PC-9 (cell line): ENCODE results near the gene SREBF2. TPM values are rescaled to one million over a fixed set of nuclear protein-coding genes. Genes with fewer than 3 reads are reported as not detected.

ENCODE experiments used
- BruUV-seq: library from RNA; stranded (reverse); fragments of 400-500 nt; replicated peaks from 2 replicates; lab custom pipeline; 2021; lab: Mats Ljungman, UMichigan
- CTCF ChIA-PET: fragments of 300-600 bp; sonication (Branson Sonifier 250); formaldehyde crosslinking; loops from one replicate; lab custom pipeline; 2022; ENCODE audit warnings: antibody characterized with exemption; lab: Charles Lee
- POLR2A ChIA-PET: fragments of 300-600 bp; sonication (Branson Sonifier 250); formaldehyde crosslinking; loops from one replicate; lab custom pipeline; 2022; ENCODE audit warnings: antibody characterized with exemption; ENCODE audit not compliant: unreplicated experiment; lab: Charles Lee
- DNase-seq, 2 experiments: peaks; one replicate each; pipeline versions ENCODE4 v3.0.0 to v3.0.0-alpha.2; 2015 to 2022; ENCODE audit warnings: mixed read lengths in 1 of 2
- H2AFZ ChIP-seq: fragments of 200-600 bp; sonication (generic); 2 replicates; pipeline ENCODE4 v1.8.1; 2017; ENCODE audit warnings: antibody characterized with exemption
- H3F3A ChIP-seq: fragments of 200-600 bp; sonication (generic); 2 replicates; pipeline ENCODE4 v1.8.1; 2017; ENCODE audit warnings: antibody characterized with exemption, mild to moderate bottlenecking, low read depth; ENCODE audit not compliant: insufficient read depth
- H3K27ac ChIP-seq: fragments of 200-600 bp; sonication (generic); 2 replicates; pipeline ENCODE4 v1.6.1; 2016; ENCODE audit warnings: mixed run types
- H3K27me3 ChIP-seq: fragments of 200-600 bp; sonication (generic); 2 replicates; pipeline ENCODE4 v1.6.1; 2016; ENCODE audit warnings: low read depth, mixed run types; ENCODE audit not compliant: insufficient read depth
- H3K36me3 ChIP-seq: fragments of 200-600 bp; sonication (generic); 2 replicates; pipeline ENCODE4 v1.6.1; 2016; ENCODE audit warnings: low read depth, mixed run types
- H3K4me1 ChIP-seq: fragments of 200-600 bp; sonication (generic); replicated peaks from 2 replicates; pipeline ENCODE4 v1.6.1; 2016; ENCODE audit warnings: mixed run types; ENCODE audit not compliant: insufficient read depth
- H3K4me2 ChIP-seq: fragments of 200-600 bp; sonication (generic); 2 replicates; pipeline ENCODE4 v1.6.1; 2017; ENCODE audit warnings: mixed run types
- H3K4me3 ChIP-seq: fragments of 200-600 bp; sonication (generic); 2 replicates; pipeline ENCODE4 v1.6.1; 2016; ENCODE audit warnings: mixed run types
- H3K79me2 ChIP-seq: fragments of 200-600 bp; sonication (generic); 2 replicates; pipeline ENCODE4 v1.6.1; 2017; ENCODE audit warnings: low read depth, mixed run types
- H3K9me2 ChIP-seq: fragments of 200-600 bp; sonication (generic); 2 replicates; pipeline ENCODE4 v1.8.1; 2017; ENCODE audit warnings: mild to moderate bottlenecking; ENCODE audit not compliant: insufficient read depth
- H3K9me3 ChIP-seq: fragments of 200-600 bp; sonication (generic); 2 replicates; pipeline ENCODE4 v1.8.1; 2016; ENCODE audit warnings: low read depth; ENCODE audit not compliant: insufficient read depth
- H4K20me1 ChIP-seq: fragments of 200-600 bp; sonication (generic); 2 replicates; pipeline ENCODE4 v1.8.1; 2017; ENCODE audit not compliant: insufficient read depth
- CTCF ChIP-seq: fragments of 200-600 bp; sonication (generic); conservative IDR thresholded peaks from 2 replicates; pipeline ENCODE4 v1.6.1; 2017; ENCODE audit warnings: mixed run types, antibody characterized with exemption, mild to moderate bottlenecking, moderate library complexity
- EZH2 ChIP-seq: fragments of 200-600 bp; sonication (generic); IDR thresholded peaks from 2 replicates; pipeline ENCODE4 v1.8.0; 2017; ENCODE audit warnings: antibody characterized with exemption, low read depth
- intact Hi-C: fragments of 100-400 bp; cut with micrococcal nuclease; formaldehyde crosslinking; loops from one replicate; pipeline ENCODE4 v1.10.0; 2022; ENCODE audit not compliant: unreplicated experiment
- total RNA-seq: library from RNA; stranded (reverse); gene quantifications from 2 replicates; pipeline ENCODE4 v1.2.3, GENCODE V29; 2021

The SREBF2 gene
- total RNA-seq, 1 experiment from 2014 or later, result 196 TPM

- no peaks in the 10 kb centered on the region for H3K27me3 ChIP-seq
- no peak overlapping the region for H3K4me3 ChIP-seq
- no TSS peak for BruUV-seq
- peaks cover 18% of the 10 kb centered on the region for H3K4me1 ChIP-seq
- H4K20me1 ChIP-seq, result 0 out of 2 replicates have a peak, but pooled peaks cover 9% of the 10 kb centered on the region
- intact Hi-C loops, result loop anchor here (10.0 kb wide), 1 partner anchor 131 kb away; the partner anchor contains the start of genes NAGA, PHETA2 and SMDT1
- no peak overlapping the region for H3K4me2 ChIP-seq
- no peak overlapping the region for H3K27ac ChIP-seq
- no peak for TF ChIP-seq EZH2
- TF ChIP-seq CTCF, result no peak
- H3K9me2 ChIP-seq, result no peaks in the 10 kb centered on the region
- CTCF ChIA-PET, result interaction anchor here (0.9 kb wide), 1 partner anchor 18 kb away, joined by 3 read pairs; no protein-coding TSS in a partner anchor
- no peak overlapping the region for H2AFZ ChIP-seq
- H3F3A ChIP-seq, result peaks cover 34% of the 10 kb centered on the region
- no peaks in the 10 kb centered on the region for H3K9me3 ChIP-seq
- no peak for DNase-seq
- H3K79me2 ChIP-seq, result peaks cover 23% of the 10 kb centered on the region
- H3K36me3 ChIP-seq, result 0 out of 2 replicates have a peak, but pooled peaks cover 2% of the 10 kb centered on the region
- POLR2A ChIA-PET, result interaction anchor here (0.6 kb wide), 1 partner anchor 475 kb away, joined by 4 read pairs; the partner anchor contains the start of gene PHF5A
Measured at GRCh38 chr22:41943661-41944209, 110.8 kb downstream of the SREBF2 start.

DNA sequence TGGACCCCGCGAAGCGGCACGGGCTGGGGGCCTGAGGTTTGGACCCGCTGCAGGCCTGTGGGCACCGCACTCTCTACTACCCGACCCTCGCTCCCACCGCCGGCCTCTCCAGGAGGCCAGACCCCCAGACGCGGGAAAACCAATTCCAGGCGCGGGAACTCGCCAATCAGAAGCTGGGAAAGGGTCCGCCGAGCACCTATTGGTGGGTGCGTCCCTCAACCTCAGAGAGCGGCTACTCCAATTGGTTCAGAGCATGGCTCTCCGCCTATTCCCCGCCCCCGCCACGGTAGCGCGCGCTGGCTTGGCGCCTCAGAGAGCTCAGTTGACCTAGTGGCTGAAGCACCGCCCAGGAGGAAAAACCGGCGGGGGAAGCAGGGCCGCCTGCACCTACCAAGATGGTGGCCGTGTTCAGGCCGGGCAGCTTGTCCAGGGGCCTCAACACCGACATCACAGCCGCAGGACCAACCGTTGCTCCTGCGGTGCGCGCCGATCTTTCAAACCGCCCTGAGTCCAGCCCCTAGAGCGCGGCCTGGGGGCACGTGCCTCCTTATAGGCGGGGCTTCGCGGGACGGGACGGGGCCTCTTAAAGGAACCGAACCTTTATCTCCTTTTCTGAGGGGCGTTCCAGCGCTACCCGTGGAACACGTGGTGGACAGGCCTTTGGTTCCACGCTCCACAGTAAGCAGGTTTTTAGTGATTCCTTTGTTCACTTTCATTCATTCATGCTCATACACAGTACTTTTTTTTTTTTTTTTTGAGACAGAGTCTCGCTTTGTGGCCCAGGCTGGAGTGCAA lies 113.9 kb downstream of the SREBF2 start, which contains the start of gene CENPM:
CENPM (minus strand) TSS at position 524 of the 795 bp plus-strand sequence; CDS start at position 448, 76 bp downstream.
- H3K9me3 ChIP-seq, result no peaks in the 10 kb centered on the region
- intact Hi-C loops, result loop anchor here (5.0 to 10.0 kb wide), 2 partner anchors 128 to 405 kb away; partner anchors contain the start of genes NAGA, PHETA2, POLR3H and SMDT1
- ChIA-PET POLR2A (interaction anchor here (0.5 to 0.7 kb wide), 11 partner anchors 114 to 1095 kb away, joined by 3 to 22 read pairs (median 4); partner anchors contain the start of gene SREBF2), CTCF (interaction anchor here (0.6 to 1.2 kb wide), 4 partner anchors 21 to 498 kb away, joined by 3 to 5 read pairs (median 4); no protein-coding TSS in a partner anchor)
- H3K27ac ChIP-seq, result no peak within 1 kb of the TSS
- TF ChIP-seq EZH2 (no peak), CTCF (no peak)
- H3K79me2 ChIP-seq, result peaks cover 19% of the 10 kb centered on the region
- BruUV-seq, result no TSS peak
- H2AFZ ChIP-seq, result peak within 1 kb of the TSS; percentile 95
- no peaks in the 10 kb centered on the region for H4K20me1 ChIP-seq
- no peaks in the 10 kb centered on the region for H3K27me3 ChIP-seq
- peak within 1 kb of the TSS; percentile 88 for H3K4me2 ChIP-seq
- H3K9me2 ChIP-seq, result no peaks in the 10 kb centered on the region
- H3F3A ChIP-seq, result peaks cover 14% of the 10 kb centered on the region
- no peaks in the 10 kb centered on the region for H3K36me3 ChIP-seq
- DNase-seq, result peak; percentile 92 to 95
- H3K4me3 ChIP-seq, result peak within 1 kb of the TSS; percentile 73
- H3K4me1 ChIP-seq, result peaks cover 18% of the 10 kb centered on the region
